ENCODE data around the gene LGI4. TPM values are rescaled to one million over a fixed set of nuclear protein-coding genes. Genes with fewer than 3 reads are reported as not detected.
"Not testable (repeated sequence)": the region's sequence is repeated elsewhere in the genome, so short reads cannot be mapped to it uniquely, and the experiment has no call there.

LGI4 gene
- total RNA-seq, 1 donor from 2014 or later: 0.20 TPM

- Mint-ChIP-seq H3K27ac (ENCODE audit: unreplicated experiment) (no peak overlapping the region), H3K9me3 (ENCODE audit: unreplicated experiment) (peaks cover 7% of the 10 kb centered on the region)
- TF ChIP-seq EZH2 (IDR thresholded peaks at IDR 0.05; ENCODE audit: insufficient read depth, low read length): no peak
- TF ChIP-seq CTCF (IDR thresholded peaks at IDR 0.05; ENCODE audit: insufficient read depth, low read depth, low read length): no peak
These were observed 30.5 kb downstream of the LGI4 start for GRCh38 chr19:35104361-35104760.

GRCh38 chr19:35103614-35104013 is 31.2 kb downstream of the LGI4 start:
- H3K4me3 Mint-ChIP-seq (ENCODE audit: unreplicated experiment): not testable (repeated sequence)

More at GRCh38 chr19:35104361-35104760, 30.5 kb downstream of the LGI4 start:
- H3K9me3 ChIP-seq (ENCODE audit: insufficient read depth, low read depth, low read length): peaks cover 5% of the 10 kb centered on the region
- Mint-ChIP-seq H3K4me1 (ENCODE audit: low read depth, unreplicated experiment) (no peaks in the 10 kb centered on the region), H3K36me3 (ENCODE audit: low read depth, unreplicated experiment) (no peaks in the 10 kb centered on the region), H3K4me3 (ENCODE audit: unreplicated experiment) (no peak overlapping the region), H3K27me3 (ENCODE audit: low read depth, unreplicated experiment) (peaks cover 8% of the 10 kb centered on the region)
- no peak overlapping the region for H3K27ac ChIP-seq (ENCODE audit: low read depth, low read length)
- no peak overlapping the region for H3K4me2 ChIP-seq (ENCODE audit: low read length)
- H2AFZ ChIP-seq (ENCODE audit: low read depth, low read length): no peak overlapping the region
- no peak overlapping the region for H3K9ac ChIP-seq (ENCODE audit: low read length)
- no peaks in the 10 kb centered on the region for H3K4me1 ChIP-seq (ENCODE audit: insufficient read depth, low read length)
- no peaks in the 10 kb centered on the region for H4K20me1 ChIP-seq (ENCODE audit: insufficient read depth, low read length)
- FAIRE-seq (no peak), DNase-seq (ENCODE audit: low read depth) (no peak)
- H3K4me3 ChIP-seq (ENCODE audit: insufficient read depth, low read depth, low read length): no peak overlapping the region
- no peaks in the 10 kb centered on the region for H3K36me3 ChIP-seq (ENCODE audit: insufficient read depth, low read length)
- H3K27me3 ChIP-seq (ENCODE audit: insufficient read depth, low read length): no peaks in the 10 kb centered on the region
- no peaks in the 10 kb centered on the region for H3K79me2 ChIP-seq (ENCODE audit: insufficient read depth, low read length)

GRCh38 chr19:35101949-35102348 is 32.9 kb downstream of the LGI4 start:
- H3K4me1 Mint-ChIP-seq (ENCODE audit: low read depth, unreplicated experiment); H2AFZ ChIP-seq (ENCODE audit: low read depth, low read length); H3K27me3 ChIP-seq (ENCODE audit: insufficient read depth, low read length); H3K4me2 ChIP-seq (ENCODE audit: low read length); H3K27ac Mint-ChIP-seq (ENCODE audit: unreplicated experiment); H3K36me3 ChIP-seq (ENCODE audit: insufficient read depth, low read length); H3K9ac ChIP-seq (ENCODE audit: low read length); H3K9me3 ChIP-seq (ENCODE audit: insufficient read depth, low read depth, low read length); H3K4me3 ChIP-seq (ENCODE audit: insufficient read depth, low read depth, low read length); H3K79me2 ChIP-seq (ENCODE audit: insufficient read depth, low read length); FAIRE-seq; H3K27me3 Mint-ChIP-seq (ENCODE audit: low read depth, unreplicated experiment); DNase-seq (ENCODE audit: low read depth); H3K4me1 ChIP-seq (ENCODE audit: insufficient read depth, low read length); H3K27ac ChIP-seq (ENCODE audit: low read depth, low read length); H4K20me1 ChIP-seq (ENCODE audit: insufficient read depth, low read length); H3K4me3 Mint-ChIP-seq (ENCODE audit: unreplicated experiment); H3K9me3 Mint-ChIP-seq (ENCODE audit: unreplicated experiment); H3K36me3 Mint-ChIP-seq (ENCODE audit: low read depth, unreplicated experiment): not testable (repeated sequence)

More at GRCh38 chr19:35103614-35104013, 31.2 kb downstream of the LGI4 start:
- not testable (repeated sequence) for H3K27me3 ChIP-seq (ENCODE audit: insufficient read depth, low read length); H3K27me3 Mint-ChIP-seq (ENCODE audit: low read depth, unreplicated experiment); H3K4me1 Mint-ChIP-seq (ENCODE audit: low read depth, unreplicated experiment); H3K27ac ChIP-seq (ENCODE audit: low read depth, low read length); H3K27ac Mint-ChIP-seq (ENCODE audit: unreplicated experiment); FAIRE-seq; H3K36me3 ChIP-seq (ENCODE audit: insufficient read depth, low read length); H3K79me2 ChIP-seq (ENCODE audit: insufficient read depth, low read length); H3K4me3 ChIP-seq (ENCODE audit: insufficient read depth, low read depth, low read length); DNase-seq (ENCODE audit: low read depth); H3K36me3 Mint-ChIP-seq (ENCODE audit: low read depth, unreplicated experiment); H3K4me1 ChIP-seq (ENCODE audit: insufficient read depth, low read length); H3K9me3 Mint-ChIP-seq (ENCODE audit: unreplicated experiment); H3K9me3 ChIP-seq (ENCODE audit: insufficient read depth, low read depth, low read length); H3K4me2 ChIP-seq (ENCODE audit: low read length); H3K9ac ChIP-seq (ENCODE audit: low read length); H2AFZ ChIP-seq (ENCODE audit: low read depth, low read length); H4K20me1 ChIP-seq (ENCODE audit: insufficient read depth, low read length)
